HUES48 (cell line): ENCODE data around the gene WNT1.
A peak's percentile ranks its signal among the peaks of the same experiment; 100 is the strongest.

Source experiments
- H3K27ac ChIP-seq: one replicate; pipeline ENCODE4 v1.7.0; 2013; ENCODE audit warnings: low read depth, low read length, inconsistent platforms
- H3K27me3 ChIP-seq: 2 replicates; pipeline ENCODE4 v1.6.1; 2013; ENCODE audit warnings: mild to moderate bottlenecking, low read length; ENCODE audit not compliant: control insufficient read depth, insufficient read depth
- H3K36me3 ChIP-seq: 2 replicates; pipeline ENCODE4 v1.6.1; 2013; ENCODE audit warnings: low read length; ENCODE audit not compliant: control insufficient read depth, insufficient read depth
- H3K4me1 ChIP-seq: 2 replicates; pipeline ENCODE4 v1.6.1; 2013; ENCODE audit warnings: mild to moderate bottlenecking, low read length; ENCODE audit not compliant: control insufficient read depth, insufficient read depth
- H3K4me3 ChIP-seq: 2 replicates; pipeline ENCODE4 v1.5.1; 2013; ENCODE audit warnings: mild to moderate bottlenecking, low read depth, low read length
- H3K9ac ChIP-seq: 2 replicates; pipeline ENCODE4 v1.6.1; 2013; ENCODE audit warnings: mild to moderate bottlenecking, low read depth, low read length, moderate library complexity
- H3K9me3 ChIP-seq: 2 replicates; pipeline ENCODE4 v1.6.1; 2013; ENCODE audit warnings: low read length; ENCODE audit not compliant: control insufficient read depth, insufficient read depth

WNT1 gene

GRCh38 chr12:48972952-48973483 is 5.1 kb upstream of the WNT1 start:
- H3K36me3 ChIP-seq: no peaks in the 10 kb centered on the region
- peaks cover 37% of the 10 kb centered on the region for H3K4me1 ChIP-seq
- no peaks in the 10 kb centered on the region for H3K9me3 ChIP-seq
- peaks cover 100% of the 10 kb centered on the region for H3K27me3 ChIP-seq
- H3K9ac ChIP-seq: no peak overlapping the region
- H3K4me3 ChIP-seq: no peak overlapping the region
- no peak overlapping the region for H3K27ac ChIP-seq

GRCh38 chr12:48973531-48973930 is 4.6 kb upstream of the WNT1 start:
- Histone ChIP-seq H3K4me3 (no peak overlapping the region), H3K27ac (no peak overlapping the region), H3K27me3 (peaks cover 100% of the 10 kb centered on the region)

GRCh38 chr12:48973941-48974673 is 4.0 kb upstream of the WNT1 start:
- Histone ChIP-seq H3K9ac (no peak overlapping the region), H3K27me3 (peaks cover 100% of the 10 kb centered on the region), H3K4me1 (peaks cover 33% of the 10 kb centered on the region), H3K36me3 (no peaks in the 10 kb centered on the region), H3K4me3 (no peak overlapping the region), H3K27ac (no peak overlapping the region), H3K9me3 (no peaks in the 10 kb centered on the region)

More at GRCh38 chr12:48973531-48973930, 4.6 kb upstream of the WNT1 start:
- Histone ChIP-seq H3K36me3 (no peaks in the 10 kb centered on the region), H3K9me3 (no peaks in the 10 kb centered on the region), H3K9ac (no peak overlapping the region), H3K4me1 (peaks cover 33% of the 10 kb centered on the region)

GRCh38 chr12:48977290-48978281 is 536 bp upstream of the WNT1 start:
- Histone ChIP-seq H3K4me1 (peaks cover 26% of the 10 kb centered on the region), H3K9me3 (no peaks in the 10 kb centered on the region), H3K27me3 (peaks cover 100% of the 10 kb centered on the region), H3K9ac (no peak overlapping the region), H3K36me3 (no peaks in the 10 kb centered on the region), H3K4me3 (no peak overlapping the region; the same call in 1 of the 2 replicates), H3K27ac (no peak overlapping the region)

- H3K27ac ChIP-seq: no peak overlapping the region
- H3K36me3 ChIP-seq: no peaks in the 10 kb centered on the region
- no peak overlapping the region for H3K9ac ChIP-seq
- peaks cover 26% of the 10 kb centered on the region for H3K4me1 ChIP-seq
- H3K9me3 ChIP-seq: no peaks in the 10 kb centered on the region
- peaks cover 99% of the 10 kb centered on the region for H3K27me3 ChIP-seq
- H3K4me3 ChIP-seq: peak overlapping the region; percentile 59
Observed at GRCh38 chr12:48978741-48979601, 849 bp downstream of the WNT1 start.

- H3K9me3 ChIP-seq: no peaks in the 10 kb centered on the region
- H3K4me3 ChIP-seq: peak overlapping the region; percentile 59; the same call in 1 of the 2 replicates
Observed at GRCh38 chr12:48979602-48980388, 1.7 kb downstream of the WNT1 start.

GRCh38 chr12:48980389-48980952 is 2.3 kb downstream of the WNT1 start:
- no peak overlapping the region for H3K27ac ChIP-seq
- no peaks in the 10 kb centered on the region for H3K9me3 ChIP-seq
- no peaks in the 10 kb centered on the region for H3K36me3 ChIP-seq
- H3K9ac ChIP-seq: no peak overlapping the region
- H3K27me3 ChIP-seq: peaks cover 99% of the 10 kb centered on the region
- H3K4me3 ChIP-seq: peak overlapping the region; percentile 59
- peaks cover 26% of the 10 kb centered on the region for H3K4me1 ChIP-seq

More at GRCh38 chr12:48979602-48980388, 1.7 kb downstream of the WNT1 start:
- Histone ChIP-seq H3K36me3 (no peaks in the 10 kb centered on the region), H3K27ac (no peak overlapping the region), H3K9ac (no peak overlapping the region), H3K4me1 (peaks cover 26% of the 10 kb centered on the region), H3K27me3 (peaks cover 99% of the 10 kb centered on the region)

- no peaks in the 10 kb centered on the region for H3K9me3 ChIP-seq
- peak overlapping the region; percentile 59 for H3K4me3 ChIP-seq
- peaks cover 26% of the 10 kb centered on the region for H3K4me1 ChIP-seq
- peaks cover 99% of the 10 kb centered on the region for H3K27me3 ChIP-seq
- no peak overlapping the region for H3K9ac ChIP-seq
- H3K27ac ChIP-seq: no peak overlapping the region
- H3K36me3 ChIP-seq: no peaks in the 10 kb centered on the region
Observed at GRCh38 chr12:48980953-48981756, 3.0 kb downstream of the WNT1 start.

- Histone ChIP-seq H3K9me3 (no peaks in the 10 kb centered on the region), H3K36me3 (no peaks in the 10 kb centered on the region), H3K9ac (no peak overlapping the region), H3K27me3 (peaks cover 98% of the 10 kb centered on the region), H3K4me1 (peaks cover 26% of the 10 kb centered on the region), H3K4me3 (peak overlapping the region; percentile 59), H3K27ac (no peak overlapping the region)
Observed at GRCh38 chr12:48981757-48982157, 3.6 kb downstream of the WNT1 start.
